ELF-1 (cell line): ENCODE measurements around the gene NSF.

Source experiments
- DNase-seq: peaks from one replicate; pipeline ENCODE4 v3.0.0-alpha.2; 2016; ENCODE audit warnings: low read depth, low spot score

The NSF gene

GRCh38 chr17:46796956-46797530 is 206.6 kb downstream of the NSF start:
- DNase-seq, result no peak

- DNase-seq, result no peak
These were observed 210.1 kb downstream of the NSF start for GRCh38 chr17:46800573-46800972.

GRCh38 chr17:46802800-46803199 is 212.3 kb downstream of the NSF start:
- DNase-seq, result no peak

- peak; percentile 50 for DNase-seq
These were observed 213.1 kb downstream of the NSF start for GRCh38 chr17:46803544-46803943.

GRCh38 chr17:46805771-46806170 is 215.3 kb downstream of the NSF start:
- no peak for DNase-seq
